Inflammatory macrophage (primary cell): ENCODE results near the gene TEX19.
"Not testable (repeated sequence)": the region's sequence is repeated elsewhere in the genome, so short reads cannot be mapped to it uniquely, and the experiment has no call there.

Source experiments
- DNase-seq, 2 donors: peaks; one replicate each; pipeline ENCODE4 v3.0.0-alpha.2; 2020 to 2022

Gene TEX19

GRCh38 chr17:82356845-82357355 lies 2.1 kb upstream of the TEX19 start:
- no peak for DNase-seq

GRCh38 chr17:82357394-82357793 lies 1.7 kb upstream of the TEX19 start:
- no peak for DNase-seq

GRCh38 chr17:82359451-82360074 lies 516 bp downstream of the TEX19 start:
- not testable (repeated sequence) for DNase-seq

- no peak for DNase-seq
Observed at GRCh38 chr17:82361885-82362633, 3.0 kb downstream of the TEX19 start.

- no peak for DNase-seq
Observed at GRCh38 chr17:82365606-82366295, 6.7 kb downstream of the TEX19 start.

GRCh38 chr17:82366749-82367148 lies 7.7 kb downstream of the TEX19 start:
- DNase-seq: no peak

GRCh38 chr17:82367724-82368524 lies 8.9 kb downstream of the TEX19 start:
- DNase-seq: no peak

GRCh38 chr17:82369211-82369610 lies 10.2 kb downstream of the TEX19 start:
- no peak for DNase-seq

GRCh38 chr17:82370471-82371332 lies 11.7 kb downstream of the TEX19 start:
- DNase-seq: no peak

- no peak for DNase-seq
Observed at GRCh38 chr17:82371333-82372248, 12.5 kb downstream of the TEX19 start, which contains the start of gene UTS2R. Gene UTS2R, plus strand, starts transcription at chr17:82371765. Its CDS starts 2,560 bp downstream, at chr17:82374325.

GRCh38 chr17:82372249-82373071 lies 13.4 kb downstream of the TEX19 start:
- DNase-seq: peak; percentile 63 to 85

- DNase-seq: not testable (repeated sequence)
Observed at GRCh38 chr17:82373072-82373452, 14.0 kb downstream of the TEX19 start.

- no peak for DNase-seq
Observed at GRCh38 chr17:82373731-82374625, 14.9 kb downstream of the TEX19 start.

- DNase-seq: no peak
Observed at GRCh38 chr17:82374626-82375331, 15.7 kb downstream of the TEX19 start.

GRCh38 chr17:82375359-82376041 lies 16.5 kb downstream of the TEX19 start:
- DNase-seq: no peak

- DNase-seq: no peak
Observed at GRCh38 chr17:82376042-82376730, 17.1 kb downstream of the TEX19 start.
